ENCODE measurements around the gene ZNF658.
"Not testable (repeated sequence)": the region's sequence is repeated elsewhere in the genome, so short reads cannot be mapped to it uniquely, and the experiment has no call there.

Gene ZNF658

GRCh38 chr9:66939878-66940830, 39.6 kb downstream of the ZNF658 start:
- WGBS = 100% methylated on average over 1 of the region's 2 CpGs
- H3K9ac ChIP-seq (ENCODE audit: low read depth, low read length); H3K4me3 ChIP-seq (ENCODE audit: low read length); H3K4me1 ChIP-seq (ENCODE audit: insufficient read depth, low read length); H3K9me3 ChIP-seq (ENCODE audit: insufficient read depth, low read depth, low read length); H3K27ac ChIP-seq (ENCODE audit: low read depth, low read length); H3K27me3 ChIP-seq (ENCODE audit: insufficient read depth, low read length); H3K36me3 ChIP-seq (ENCODE audit: insufficient read depth, low read length): not testable (repeated sequence)

GRCh38 chr9:66942400-66943155, 42.1 kb downstream of the ZNF658 start:
- H3K36me3 ChIP-seq (ENCODE audit: insufficient read depth, low read length); H3K9ac ChIP-seq (ENCODE audit: low read depth, low read length); H3K27me3 ChIP-seq (ENCODE audit: insufficient read depth, low read length); H3K27ac ChIP-seq (ENCODE audit: low read depth, low read length); H3K4me1 ChIP-seq (ENCODE audit: insufficient read depth, low read length); H3K9me3 ChIP-seq (ENCODE audit: insufficient read depth, low read depth, low read length); H3K4me3 ChIP-seq (ENCODE audit: low read length): not testable (repeated sequence)
- WGBS = 97% methylated on average over 3 of the region's 5 CpGs

- H3K27me3 ChIP-seq (ENCODE audit: insufficient read depth, low read length); H3K4me1 ChIP-seq (ENCODE audit: insufficient read depth, low read length); H3K4me3 ChIP-seq (ENCODE audit: low read length); H3K9me3 ChIP-seq (ENCODE audit: insufficient read depth, low read depth, low read length); H3K9ac ChIP-seq (ENCODE audit: low read depth, low read length); H3K36me3 ChIP-seq (ENCODE audit: insufficient read depth, low read length); H3K27ac ChIP-seq (ENCODE audit: low read depth, low read length): not testable (repeated sequence)
- 97% methylated on average over 9 of the region's 11 CpGs for WGBS
Observed at GRCh38 chr9:66952576-66952975, 52.1 kb downstream of the ZNF658 start.
